H1 (cell line): Measurements from ENCODE around the gene MAP3K15. TPM values are rescaled to one million over a fixed set of nuclear protein-coding genes. Genes with fewer than 3 reads are reported as not detected.

ENCODE experiments used
- CTCF ChIA-PET: fragments of 300-600 bp; sonication (Branson Sonifier 250); formaldehyde crosslinking; loops from one replicate; lab custom pipeline; 2021; ENCODE audit not compliant: partially characterized antibody; lab: Charles Lee
- POLR2A ChIA-PET: fragments of 300-600 bp; sonication (Branson Sonifier 250); formaldehyde crosslinking; loops from one replicate; lab custom pipeline; 2021; ENCODE audit warnings: inconsistent platforms; ENCODE audit not compliant: partially characterized antibody; lab: Charles Lee
- DNase-seq, 2 experiments: peaks; one replicate each; pipeline versions ENCODE4 v3.0.0 to v3.0.0-alpha.2; 2010 to 2022; ENCODE audit warnings: low spot score in 2 of 2, low read depth in 1 of 2, mixed read lengths in 1 of 2
- FAIRE-seq: peaks from 2 replicates; lab custom pipeline; 2011; peaks lifted over from hg19 to GRCh38; lab: Jason Lieb, UNC
- H2AFZ ChIP-seq: 2 replicates; pipeline ENCODE4 v1.8.1; 2012; ENCODE audit warnings: low read length, inconsistent platforms
- H2AK5ac ChIP-seq: 2 replicates; pipeline ENCODE4 v1.6.1; 2013; ENCODE audit warnings: low read depth, low read length
- H2BK120ac ChIP-seq: replicated peaks from 2 replicates; pipeline ENCODE3; 2013; ENCODE audit warnings: low read depth, low read length, inconsistent platforms
- H2BK12ac ChIP-seq: 2 replicates; pipeline ENCODE4 v1.6.1; 2013; ENCODE audit warnings: low read depth, low read length
- H2BK15ac ChIP-seq: 2 replicates; pipeline ENCODE4 v1.6.1; 2013; ENCODE audit warnings: low read length
- H2BK20ac ChIP-seq: 2 replicates; pipeline ENCODE4 v1.6.1; 2013; ENCODE audit warnings: low read length
- H2BK5ac ChIP-seq: 2 replicates; pipeline ENCODE4 v1.6.1; 2013; ENCODE audit warnings: low read depth, low read length
- H3K14ac ChIP-seq: 2 replicates; pipeline ENCODE4 v1.6.1; 2013; ENCODE audit warnings: inconsistent platforms; ENCODE audit not compliant: insufficient read length
- H3K18ac ChIP-seq: 2 replicates; pipeline ENCODE4 v1.6.1; 2013; ENCODE audit warnings: low read length; ENCODE audit errors: extremely low read depth
- H3K23ac ChIP-seq: 2 replicates; pipeline ENCODE4 v1.6.1; 2013; ENCODE audit warnings: inconsistent platforms; ENCODE audit not compliant: insufficient read length
- H3K23me2 ChIP-seq: 2 replicates; pipeline ENCODE4 v1.6.1; 2013; ENCODE audit warnings: low read depth, low read length
- H3K27ac ChIP-seq: 2 replicates; pipeline ENCODE4 v1.6.1; 2011; ENCODE audit warnings: low read depth, low read length, inconsistent platforms
- H3K27me3 ChIP-seq, 4 experiments: replicated peaks in 1 of 4; 1 replicate in 1 of 4; 2 replicates in 3 of 4; pipeline versions ENCODE4 v1.6.1 to v1.8.1; 2011 to 2013; ENCODE audit warnings: low read length in 3 of 4, mild to moderate bottlenecking in 3 of 4, inconsistent platforms in 2 of 4, mixed read lengths in 2 of 4, moderate library complexity in 1 of 4; ENCODE audit not compliant: control insufficient read depth in 3 of 4, insufficient read depth in 3 of 4; ENCODE audit errors: extremely low read depth in 1 of 4
- H3K36me3 ChIP-seq, 4 experiments: 2 replicates each; pipeline versions ENCODE4 v1.6.1 to v1.8.1; 2011 to 2013; ENCODE audit warnings: mild to moderate bottlenecking in 4 of 4, low read length in 3 of 4, moderate library complexity in 2 of 4, control low read depth in 1 of 4, inconsistent platforms in 1 of 4; ENCODE audit not compliant: insufficient read depth in 4 of 4, control insufficient read depth in 2 of 4
- H3K4ac ChIP-seq: replicated peaks from 2 replicates; pipeline ENCODE3; 2013; ENCODE audit warnings: low read length, low read depth, mixed read lengths, inconsistent platforms; ENCODE audit not compliant: insufficient read length
- H3K4me1 ChIP-seq, 4 experiments: replicated peaks in 1 of 4; 1 replicate in 1 of 4; 2 replicates in 3 of 4; pipeline versions ENCODE4 v1.6.1 to v1.8.1; 2011 to 2013; ENCODE audit warnings: low read length in 3 of 4, inconsistent platforms in 2 of 4, mixed read lengths in 1 of 4; ENCODE audit not compliant: insufficient read depth in 4 of 4, control insufficient read depth in 3 of 4
- H3K4me2 ChIP-seq, 2 experiments: 2 replicates each; pipeline versions ENCODE4 v1.6.1 to v1.8.1; 2011 to 2013; ENCODE audit warnings: low read depth in 2 of 2, low read length in 2 of 2, control low read depth in 1 of 2, inconsistent platforms in 1 of 2, mild to moderate bottlenecking in 1 of 2; ENCODE audit not compliant: insufficient read depth in 1 of 2
- H3K4me3 ChIP-seq, 4 experiments: fragments of 200-600, 300-600 bp in 1 of 4; sonication (generic), shearing (Covaris generic), sonication (Bioruptor Twin) in 1 of 4; 2 replicates each; pipeline versions ENCODE4 v1.5.1 to v1.8.1; 2011 to 2016; ENCODE audit warnings: low read length in 4 of 4, low read depth in 3 of 4, control low read depth in 2 of 4, inconsistent platforms in 2 of 4, mild to moderate bottlenecking in 2 of 4, mixed read lengths in 1 of 4, moderate library complexity in 1 of 4; ENCODE audit not compliant: insufficient read depth in 2 of 4; ENCODE audit errors: extremely low read depth in 1 of 4
- H3K56ac ChIP-seq: replicated peaks from 2 replicates; pipeline ENCODE3; 2013; ENCODE audit warnings: low read depth, mild to moderate bottlenecking, mixed read lengths, low read length, inconsistent platforms; ENCODE audit not compliant: insufficient read length
- H3K79me1 ChIP-seq: 2 replicates; pipeline ENCODE4 v1.6.1; 2013; ENCODE audit warnings: low read depth, low read length, control low read depth
- H3K79me2 ChIP-seq, 2 experiments: 2 replicates each; pipeline versions ENCODE4 v1.6.1 to v1.8.1; 2012 to 2013; ENCODE audit warnings: low read length in 2 of 2, mild to moderate bottlenecking in 2 of 2, inconsistent platforms in 1 of 2; ENCODE audit not compliant: insufficient read depth in 2 of 2, control insufficient read depth in 1 of 2
- H3K9ac ChIP-seq, 4 experiments: replicated peaks in 1 of 4; 1 replicate in 1 of 4; 2 replicates in 3 of 4; pipeline versions ENCODE4 v1.6.1 to v1.8.1; 2011 to 2013; ENCODE audit warnings: low read depth in 3 of 4, low read length in 3 of 4, control low read depth in 2 of 4, mild to moderate bottlenecking in 2 of 4, moderate library complexity in 2 of 4, inconsistent platforms in 1 of 4; ENCODE audit errors: extremely low read depth in 1 of 4
- H3K9me3 ChIP-seq, 2 experiments: 2 replicates each; pipeline versions ENCODE4 v1.6.1 to v1.8.1; 2012 to 2013; ENCODE audit warnings: mild to moderate bottlenecking in 2 of 2, moderate library complexity in 2 of 2, control low read depth in 1 of 2, inconsistent platforms in 1 of 2, low read depth in 1 of 2, low read length in 1 of 2, mixed read lengths in 1 of 2; ENCODE audit not compliant: insufficient read depth in 2 of 2
- H4K20me1 ChIP-seq, 2 experiments: replicated peaks in 1 of 2; 2 replicates each; pipeline versions ENCODE3 to v1.8.1; 2011 to 2013; ENCODE audit warnings: inconsistent platforms in 2 of 2, low read length in 2 of 2, mild to moderate bottlenecking in 1 of 2; ENCODE audit not compliant: insufficient read depth in 2 of 2, control insufficient read depth in 1 of 2
- H4K5ac ChIP-seq: 2 replicates; pipeline ENCODE4 v1.6.1; 2013; ENCODE audit warnings: low read length, low read depth, mixed read lengths, inconsistent platforms; ENCODE audit not compliant: insufficient read length
- H4K8ac ChIP-seq: 2 replicates; pipeline ENCODE4 v1.8.0; 2013; ENCODE audit warnings: mild to moderate bottlenecking, moderate library complexity, low read length, inconsistent platforms; ENCODE audit not compliant: insufficient read depth; ENCODE audit errors: extremely low read depth
- H4K91ac ChIP-seq: replicated peaks from 2 replicates; pipeline ENCODE3; 2013; ENCODE audit warnings: low read length, mixed read lengths, inconsistent platforms; ENCODE audit not compliant: insufficient read length
- CBX5 ChIP-seq: fragments of 300-800, 300-1000 bp; sonication (generic); IDR thresholded peaks from 2 replicates; pipeline ENCODE4 v1.7.1; 2016; ENCODE audit warnings: antibody characterized with exemption, low read length, low read depth
- GTF2F1 ChIP-seq: IDR thresholded peaks from 2 replicates; pipeline ENCODE4 v1.6.1; 2012; ENCODE audit warnings: low read depth, low read length, improper control_type of control experiment, borderline replicate concordance
- JUN ChIP-seq: IDR thresholded peaks from 2 replicates; pipeline ENCODE4 v1.6.1; 2011; ENCODE audit warnings: low read depth, mild to moderate bottlenecking, improper control_type of control experiment, low read length
- NRF1 ChIP-seq: IDR thresholded peaks from 2 replicates; pipeline ENCODE4 v1.6.1; 2011; ENCODE audit warnings: mild to moderate bottlenecking, low read depth, low read length, improper control_type of control experiment
- POLR2A ChIP-seq, 2 experiments: IDR thresholded peaks; 1 replicate in 1 of 2; 2 replicates in 1 of 2; pipeline ENCODE4 v1.6.1; 2011; ENCODE audit warnings: low read depth in 2 of 2, low read length in 2 of 2, mild to moderate bottlenecking in 2 of 2; ENCODE audit errors: control extremely low read depth in 1 of 2
- POLR2AphosphoS5 ChIP-seq: IDR thresholded peaks from 2 replicates; pipeline ENCODE4 v1.6.1; 2011; ENCODE audit warnings: low read depth, low read length
- RBBP5 ChIP-seq: IDR thresholded peaks from 2 replicates; pipeline ENCODE4 v1.7.1; 2012; ENCODE audit warnings: low read depth, mild to moderate bottlenecking, inconsistent platforms, low read length, moderate library complexity, borderline replicate concordance
- RXRA ChIP-seq: IDR thresholded peaks from 2 replicates; pipeline ENCODE4 v1.6.1; 2011; ENCODE audit warnings: low read depth, mild to moderate bottlenecking, low read length, moderate library complexity; ENCODE audit not compliant: insufficient read depth
- SIX5 ChIP-seq: IDR thresholded peaks from 2 replicates; pipeline ENCODE4 v1.6.1; 2011; ENCODE audit warnings: mild to moderate bottlenecking, low read depth, low read length
- SP2 ChIP-seq: IDR thresholded peaks from 2 replicates; pipeline ENCODE4 v1.6.1; 2012; ENCODE audit warnings: mild to moderate bottlenecking, low read length, inconsistent platforms
- TBP ChIP-seq: IDR thresholded peaks from 2 replicates; pipeline ENCODE4 v1.6.1; 2011; ENCODE audit warnings: low read depth, low read length, improper control_type of control experiment
- USF2 ChIP-seq: IDR thresholded peaks from 2 replicates; pipeline ENCODE4 v1.6.1; 2011; ENCODE audit warnings: low read length, improper control_type of control experiment
- ZNF274 ChIP-seq: IDR thresholded peaks from 2 replicates; pipeline ENCODE4 v1.7.0; 2012; ENCODE audit warnings: low read length, borderline replicate concordance; ENCODE audit errors: extremely low read depth
- polyA plus RNA-seq, 7 experiments: library from polyadenylated mRNA; depleted of rRNA in 3 of 7; stranded (reverse) in 5 of 7; unstranded in 2 of 7; fragments of >200 nt in 5 of 7; fragments of 200-250 nt in 2 of 7; gene quantifications; 1 replicate in 5 of 7; 2 replicates in 1 of 7; 4 replicates in 1 of 7; pipeline versions ENCODE4 v1.2.1 to v1.2.3, GENCODE V29; 2011 to 2013; ENCODE audit warnings: missing spikeins in 2 of 7, mixed read lengths in 2 of 7
- total RNA-seq: library from RNA; stranded (reverse); fragmentation: NEBNext Ultra II Directional; extraction: Animal tissue kit (Norgen Biotek cat#: 25700); gene quantifications from 2 replicates; pipeline ENCODE4 v1.2.1, GENCODE V29; 2021
- TF ChIP-seq, protein P1 (sequence below): IDR thresholded peaks from 2 replicates; pipeline ENCODE4 v1.6.1; 2012; ENCODE audit warnings: low read length, inconsistent platforms

The MAP3K15 gene
- total and polyA plus RNA-seq, 2 of the 8 experiments (the other 6 are each of a cell fraction or from before 2014, with no cell fraction given): 1.8 to 2.4 TPM

DNA sequence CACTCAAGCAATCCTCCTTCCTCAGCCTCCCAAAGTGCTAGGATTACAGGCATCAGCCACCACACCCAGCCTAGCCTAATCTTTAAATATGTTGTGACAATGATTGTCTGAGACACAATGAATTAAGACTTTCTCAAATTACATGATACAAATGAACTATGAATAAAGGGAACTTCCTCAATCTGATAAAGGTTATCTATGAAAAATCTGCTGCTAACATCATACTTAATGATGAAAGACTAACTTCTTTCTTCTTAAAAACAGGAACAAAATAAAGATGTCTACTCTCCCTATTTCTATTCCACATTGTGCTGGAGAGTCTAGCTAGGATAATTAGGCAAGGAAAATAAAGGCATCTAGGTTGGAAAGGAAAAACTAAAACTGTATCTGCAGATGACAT, 111.6 kb downstream of the MAP3K15 start:
- CTCF ChIA-PET: interaction anchor here (1.3 kb wide), 1 partner anchor 13 kb away, joined by 4 read pairs; no protein-coding TSS in a partner anchor

More for the DNA sequence above, 111.6 kb downstream of the MAP3K15 start:
- H3K9me3 ChIP-seq: no peaks in the 10 kb centered on the region
- no peak overlapping the region for H2AFZ ChIP-seq
- no peak overlapping the region for H3K27ac ChIP-seq
- no peak overlapping the region for H3K14ac ChIP-seq
- no peak overlapping the region for H2BK12ac ChIP-seq
- H2BK120ac ChIP-seq: no peak overlapping the region
- H3K79me2 ChIP-seq: no peaks in the 10 kb centered on the region
- no peaks in the 10 kb centered on the region for H4K20me1 ChIP-seq
- H3K23me2 ChIP-seq: no peaks in the 10 kb centered on the region
- no peaks in the 10 kb centered on the region for H3K79me1 ChIP-seq
- no peak overlapping the region for H4K5ac ChIP-seq
- POLR2A ChIA-PET: no interaction called here
- no peak overlapping the region for H3K4ac ChIP-seq
- no peak overlapping the region for H3K23ac ChIP-seq
- TF ChIP-seq CBX5 (no peak), POLR2A (IDR thresholded peaks at IDR 0.05; ENCODE audit: control extremely low read depth in 1 of 2, low read depth in 2 of 2, low read length in 2 of 2) (no peak), NRF1 (no peak), JUN (no peak), POLR2AphosphoS5 (no peak), SP2 (no peak), RBBP5 (no peak), SIX5 (no peak), GTF2F1 (no peak), USF2 (no peak), TBP (no peak), RXRA (no peak), ZNF274 (no peak)
- TF ChIP-seq, protein P1, sequence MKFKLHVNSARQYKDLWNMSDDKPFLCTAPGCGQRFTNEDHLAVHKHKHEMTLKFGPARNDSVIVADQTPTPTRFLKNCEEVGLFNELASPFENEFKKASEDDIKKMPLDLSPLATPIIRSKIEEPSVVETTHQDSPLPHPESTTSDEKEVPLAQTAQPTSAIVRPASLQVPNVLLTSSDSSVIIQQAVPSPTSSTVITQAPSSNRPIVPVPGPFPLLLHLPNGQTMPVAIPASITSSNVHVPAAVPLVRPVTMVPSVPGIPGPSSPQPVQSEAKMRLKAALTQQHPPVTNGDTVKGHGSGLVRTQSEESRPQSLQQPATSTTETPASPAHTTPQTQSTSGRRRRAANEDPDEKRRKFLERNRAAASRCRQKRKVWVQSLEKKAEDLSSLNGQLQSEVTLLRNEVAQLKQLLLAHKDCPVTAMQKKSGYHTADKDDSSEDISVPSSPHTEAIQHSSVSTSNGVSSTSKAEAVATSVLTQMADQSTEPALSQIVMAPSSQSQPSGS: no peak
- no peak overlapping the region for H3K9ac ChIP-seq
- no peak overlapping the region for H4K8ac ChIP-seq
- no peak for DNase-seq
- H2BK20ac ChIP-seq: no peak overlapping the region
- H3K4me3 ChIP-seq: no peak overlapping the region
- no peak overlapping the region for H3K18ac ChIP-seq
- H2BK5ac ChIP-seq: no peak overlapping the region
- no peak overlapping the region for H3K4me2 ChIP-seq
- H3K56ac ChIP-seq: no peak overlapping the region
- no peak for FAIRE-seq
- H2AK5ac ChIP-seq: no peak overlapping the region
- no peaks in the 10 kb centered on the region for H3K36me3 ChIP-seq
- H2BK15ac ChIP-seq: no peak overlapping the region
- H4K91ac ChIP-seq: no peak overlapping the region
- H3K27me3 ChIP-seq: no peaks in the 10 kb centered on the region
- no peaks in the 10 kb centered on the region for H3K4me1 ChIP-seq
